ENCODE results near the gene USP25.

The USP25 gene

DNA sequence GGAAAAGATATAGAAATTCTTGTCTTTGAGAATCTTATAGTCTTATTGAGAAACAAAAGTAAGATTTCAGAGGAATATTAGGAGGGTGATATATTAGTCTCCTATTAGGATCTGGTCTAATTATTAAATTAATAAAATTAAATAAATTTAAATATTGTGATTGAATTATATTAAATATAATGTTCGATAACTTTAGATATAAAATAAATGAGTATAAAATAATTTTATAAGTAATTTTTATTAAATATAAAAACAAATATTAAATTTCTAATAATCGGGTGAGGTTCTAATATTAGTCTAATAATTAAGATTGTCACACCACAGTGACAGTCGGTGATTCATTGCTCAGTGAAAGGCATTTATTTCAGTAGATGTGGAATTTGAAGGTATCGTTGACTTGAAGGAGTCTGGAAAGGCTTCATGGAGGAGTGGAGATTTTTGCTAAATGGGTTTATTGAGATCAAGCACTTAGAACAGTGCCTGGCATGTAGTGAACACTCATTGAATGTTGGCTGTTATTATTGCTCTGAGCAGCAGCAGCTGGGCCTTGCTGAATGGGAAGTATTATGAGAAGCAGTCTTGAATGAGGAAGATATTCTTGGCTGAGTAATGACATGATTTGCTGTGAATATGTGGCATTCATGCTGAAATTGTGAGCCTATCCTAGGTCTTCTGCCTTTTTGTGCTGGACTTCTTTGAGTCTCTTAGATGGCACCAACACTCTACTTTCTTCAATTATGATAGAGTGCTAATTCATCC, 74.6 kb downstream of the USP25 start:
- Histone ChIP-seq H3K4me3 (ENCODE audit: low read depth, low read length) (no peak overlapping the region), H3K36me3 (ENCODE audit: control insufficient read depth in 2 of 2, insufficient read depth in 1 of 2, low read length in 2 of 2) (no peaks in the 10 kb centered on the region), H3K9me3 (ENCODE audit: control insufficient read depth, insufficient read depth, low read depth, low read length) (no peaks in the 10 kb centered on the region), H3K4me1 (ENCODE audit: control insufficient read depth, insufficient read depth, low read length) (peaks cover under 1% of the 10 kb centered on the region; the same call in 1 of the 2 replicates), H3K27ac (ENCODE audit: extremely low read depth, low read depth, low read length) (no peak overlapping the region)
- POLR2A ChIA-PET, result no interaction called here
- TF ChIP-seq ZIC2 (tag by site-specific recombination; IDR thresholded peaks at IDR 0.05), result no peak
- no peak for TF ChIP-seq ZNF311 (tag by site-specific recombination; IDR thresholded peaks at IDR 0.05; ENCODE audit: borderline replicate concordance)
- TF ChIP-seq MYNN (tag by site-specific recombination; IDR thresholded peaks at IDR 0.05; ENCODE audit: borderline replicate concordance), result no peak
- TF ChIP-seq ZNF266 (tag by site-specific recombination; IDR thresholded peaks at IDR 0.05; ENCODE audit: low read depth), result no peak
- TF ChIP-seq, protein P1, sequence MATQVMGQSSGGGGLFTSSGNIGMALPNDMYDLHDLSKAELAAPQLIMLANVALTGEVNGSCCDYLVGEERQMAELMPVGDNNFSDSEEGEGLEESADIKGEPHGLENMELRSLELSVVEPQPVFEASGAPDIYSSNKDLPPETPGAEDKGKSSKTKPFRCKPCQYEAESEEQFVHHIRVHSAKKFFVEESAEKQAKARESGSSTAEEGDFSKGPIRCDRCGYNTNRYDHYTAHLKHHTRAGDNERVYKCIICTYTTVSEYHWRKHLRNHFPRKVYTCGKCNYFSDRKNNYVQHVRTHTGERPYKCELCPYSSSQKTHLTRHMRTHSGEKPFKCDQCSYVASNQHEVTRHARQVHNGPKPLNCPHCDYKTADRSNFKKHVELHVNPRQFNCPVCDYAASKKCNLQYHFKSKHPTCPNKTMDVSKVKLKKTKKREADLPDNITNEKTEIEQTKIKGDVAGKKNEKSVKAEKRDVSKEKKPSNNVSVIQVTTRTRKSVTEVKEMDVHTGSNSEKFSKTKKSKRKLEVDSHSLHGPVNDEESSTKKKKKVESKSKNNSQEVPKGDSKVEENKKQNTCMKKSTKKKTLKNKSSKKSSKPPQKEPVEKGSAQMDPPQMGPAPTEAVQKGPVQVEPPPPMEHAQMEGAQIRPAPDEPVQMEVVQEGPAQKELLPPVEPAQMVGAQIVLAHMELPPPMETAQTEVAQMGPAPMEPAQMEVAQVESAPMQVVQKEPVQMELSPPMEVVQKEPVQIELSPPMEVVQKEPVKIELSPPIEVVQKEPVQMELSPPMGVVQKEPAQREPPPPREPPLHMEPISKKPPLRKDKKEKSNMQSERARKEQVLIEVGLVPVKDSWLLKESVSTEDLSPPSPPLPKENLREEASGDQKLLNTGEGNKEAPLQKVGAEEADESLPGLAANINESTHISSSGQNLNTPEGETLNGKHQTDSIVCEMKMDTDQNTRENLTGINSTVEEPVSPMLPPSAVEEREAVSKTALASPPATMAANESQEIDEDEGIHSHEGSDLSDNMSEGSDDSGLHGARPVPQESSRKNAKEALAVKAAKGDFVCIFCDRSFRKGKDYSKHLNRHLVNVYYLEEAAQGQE (tag by site-specific recombination; IDR thresholded peaks at IDR 0.05), result no peak
- TF ChIP-seq, protein P2, sequence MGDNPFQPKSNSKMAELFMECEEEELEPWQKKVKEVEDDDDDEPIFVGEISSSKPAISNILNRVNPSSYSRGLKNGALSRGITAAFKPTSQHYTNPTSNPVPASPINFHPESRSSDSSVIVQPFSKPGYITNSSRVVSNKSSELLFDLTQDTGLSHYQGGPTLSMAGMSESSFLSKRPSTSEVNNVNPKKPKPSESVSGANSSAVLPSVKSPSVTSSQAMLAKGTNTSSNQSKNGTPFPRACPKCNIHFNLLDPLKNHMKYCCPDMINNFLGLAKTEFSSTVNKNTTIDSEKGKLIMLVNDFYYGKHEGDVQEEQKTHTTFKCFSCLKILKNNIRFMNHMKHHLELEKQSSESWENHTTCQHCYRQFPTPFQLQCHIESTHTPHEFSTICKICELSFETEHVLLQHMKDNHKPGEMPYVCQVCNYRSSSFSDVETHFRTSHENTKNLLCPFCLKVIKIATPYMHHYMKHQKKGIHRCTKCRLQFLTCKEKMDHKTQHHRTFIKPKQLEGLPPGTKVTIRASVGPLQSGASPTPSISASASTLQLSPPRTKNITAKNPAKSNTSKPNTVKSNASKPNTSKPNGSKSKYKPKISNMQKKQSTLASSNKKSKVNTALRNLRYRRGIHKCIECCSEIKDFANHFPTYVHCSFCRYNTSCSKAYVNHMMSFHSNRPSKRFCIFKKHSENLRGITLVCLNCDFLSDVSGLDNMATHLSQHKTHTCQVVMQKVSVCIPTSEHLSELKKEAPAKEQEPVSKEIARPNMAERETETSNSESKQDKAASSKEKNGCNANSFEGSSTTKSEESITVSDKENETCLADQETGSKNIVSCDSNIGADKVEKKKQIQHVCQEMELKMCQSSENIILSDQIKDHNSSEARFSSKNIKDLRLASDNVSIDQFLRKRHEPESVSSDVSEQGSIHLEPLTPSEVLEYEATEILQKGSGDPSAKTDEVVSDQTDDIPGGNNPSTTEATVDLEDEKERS (tag by site-specific recombination; IDR thresholded peaks at IDR 0.05), result no peak
- TF ChIP-seq ZNF2 (tag by site-specific recombination; IDR thresholded peaks at IDR 0.05), result no peak
- no peak for TF ChIP-seq ZNF239 (tag by site-specific recombination; IDR thresholded peaks at IDR 0.05)
- TF ChIP-seq YY1 (tag by site-specific recombination; IDR thresholded peaks at IDR 0.05), result no peak
- TF ChIP-seq, protein P3, sequence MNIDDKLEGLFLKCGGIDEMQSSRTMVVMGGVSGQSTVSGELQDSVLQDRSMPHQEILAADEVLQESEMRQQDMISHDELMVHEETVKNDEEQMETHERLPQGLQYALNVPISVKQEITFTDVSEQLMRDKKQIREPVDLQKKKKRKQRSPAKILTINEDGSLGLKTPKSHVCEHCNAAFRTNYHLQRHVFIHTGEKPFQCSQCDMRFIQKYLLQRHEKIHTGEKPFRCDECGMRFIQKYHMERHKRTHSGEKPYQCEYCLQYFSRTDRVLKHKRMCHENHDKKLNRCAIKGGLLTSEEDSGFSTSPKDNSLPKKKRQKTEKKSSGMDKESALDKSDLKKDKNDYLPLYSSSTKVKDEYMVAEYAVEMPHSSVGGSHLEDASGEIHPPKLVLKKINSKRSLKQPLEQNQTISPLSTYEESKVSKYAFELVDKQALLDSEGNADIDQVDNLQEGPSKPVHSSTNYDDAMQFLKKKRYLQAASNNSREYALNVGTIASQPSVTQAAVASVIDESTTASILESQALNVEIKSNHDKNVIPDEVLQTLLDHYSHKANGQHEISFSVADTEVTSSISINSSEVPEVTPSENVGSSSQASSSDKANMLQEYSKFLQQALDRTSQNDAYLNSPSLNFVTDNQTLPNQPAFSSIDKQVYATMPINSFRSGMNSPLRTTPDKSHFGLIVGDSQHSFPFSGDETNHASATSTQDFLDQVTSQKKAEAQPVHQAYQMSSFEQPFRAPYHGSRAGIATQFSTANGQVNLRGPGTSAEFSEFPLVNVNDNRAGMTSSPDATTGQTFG (tag by site-specific recombination; IDR thresholded peaks at IDR 0.05; ENCODE audit: borderline replicate concordance), result no peak
- no peak for TF ChIP-seq ZSCAN30 (tag by site-specific recombination; IDR thresholded peaks at IDR 0.05)
- TF ChIP-seq ZNF16 (tag by site-specific recombination; IDR thresholded peaks at IDR 0.05; ENCODE audit: low read depth), result no peak
- TF ChIP-seq, protein P4, sequence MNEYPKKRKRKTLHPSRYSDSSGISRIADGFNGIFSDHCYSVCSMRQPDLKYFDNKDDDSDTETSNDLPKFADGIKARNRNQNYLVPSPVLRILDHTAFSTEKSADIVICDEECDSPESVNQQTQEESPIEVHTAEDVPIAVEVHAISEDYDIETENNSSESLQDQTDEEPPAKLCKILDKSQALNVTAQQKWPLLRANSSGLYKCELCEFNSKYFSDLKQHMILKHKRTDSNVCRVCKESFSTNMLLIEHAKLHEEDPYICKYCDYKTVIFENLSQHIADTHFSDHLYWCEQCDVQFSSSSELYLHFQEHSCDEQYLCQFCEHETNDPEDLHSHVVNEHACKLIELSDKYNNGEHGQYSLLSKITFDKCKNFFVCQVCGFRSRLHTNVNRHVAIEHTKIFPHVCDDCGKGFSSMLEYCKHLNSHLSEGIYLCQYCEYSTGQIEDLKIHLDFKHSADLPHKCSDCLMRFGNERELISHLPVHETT (tag by site-specific recombination; IDR thresholded peaks at IDR 0.05), result no peak
- TF ChIP-seq ZNF558 (tag by site-specific recombination; IDR thresholded peaks at IDR 0.05), result no peak
- TF ChIP-seq, protein P5, sequence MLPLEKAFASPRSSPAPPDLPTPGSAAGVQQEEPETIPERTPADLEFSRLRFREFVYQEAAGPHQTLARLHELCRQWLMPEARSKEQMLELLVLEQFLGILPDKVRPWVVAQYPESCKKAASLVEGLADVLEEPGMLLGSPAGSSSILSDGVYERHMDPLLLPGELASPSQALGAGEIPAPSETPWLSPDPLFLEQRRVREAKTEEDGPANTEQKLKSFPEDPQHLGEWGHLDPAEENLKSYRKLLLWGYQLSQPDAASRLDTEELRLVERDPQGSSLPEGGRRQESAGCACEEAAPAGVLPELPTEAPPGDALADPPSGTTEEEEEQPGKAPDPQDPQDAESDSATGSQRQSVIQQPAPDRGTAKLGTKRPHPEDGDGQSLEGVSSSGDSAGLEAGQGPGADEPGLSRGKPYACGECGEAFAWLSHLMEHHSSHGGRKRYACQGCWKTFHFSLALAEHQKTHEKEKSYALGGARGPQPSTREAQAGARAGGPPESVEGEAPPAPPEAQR (tag by site-specific recombination; IDR thresholded peaks at IDR 0.05), result no peak
- no peak for TF ChIP-seq ZNF777 (tag by site-specific recombination; IDR thresholded peaks at IDR 0.05; ENCODE audit: borderline replicate concordance)
- no peak for TF ChIP-seq ZNF248 (tag by site-specific recombination; IDR thresholded peaks at IDR 0.05)
- TF ChIP-seq ZBTB21 (tag by site-specific recombination; IDR thresholded peaks at IDR 0.05), result no peak
- TF ChIP-seq, protein P6, sequence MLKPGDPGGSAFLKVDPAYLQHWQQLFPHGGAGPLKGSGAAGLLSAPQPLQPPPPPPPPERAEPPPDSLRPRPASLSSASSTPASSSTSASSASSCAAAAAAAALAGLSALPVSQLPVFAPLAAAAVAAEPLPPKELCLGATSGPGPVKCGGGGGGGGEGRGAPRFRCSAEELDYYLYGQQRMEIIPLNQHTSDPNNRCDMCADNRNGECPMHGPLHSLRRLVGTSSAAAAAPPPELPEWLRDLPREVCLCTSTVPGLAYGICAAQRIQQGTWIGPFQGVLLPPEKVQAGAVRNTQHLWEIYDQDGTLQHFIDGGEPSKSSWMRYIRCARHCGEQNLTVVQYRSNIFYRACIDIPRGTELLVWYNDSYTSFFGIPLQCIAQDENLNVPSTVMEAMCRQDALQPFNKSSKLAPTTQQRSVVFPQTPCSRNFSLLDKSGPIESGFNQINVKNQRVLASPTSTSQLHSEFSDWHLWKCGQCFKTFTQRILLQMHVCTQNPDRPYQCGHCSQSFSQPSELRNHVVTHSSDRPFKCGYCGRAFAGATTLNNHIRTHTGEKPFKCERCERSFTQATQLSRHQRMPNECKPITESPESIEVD (tag by site-specific recombination; IDR thresholded peaks at IDR 0.05), result no peak
- CTCF ChIA-PET, result no interaction called here

Data from HEK293 (cell line).